ENCODE data around the gene TGFBR2. TPM values are rescaled to one million over a fixed set of nuclear protein-coding genes. Genes with fewer than 3 reads are reported as not detected.

Gene TGFBR2
- total and polyA plus RNA-seq, 10 of the 15 experiments (the other 5 are each of a cell fraction or from before 2014, with no cell fraction given) = 0.02 to 0.98 (median 0.18) TPM; not detected in 1

DNA sequence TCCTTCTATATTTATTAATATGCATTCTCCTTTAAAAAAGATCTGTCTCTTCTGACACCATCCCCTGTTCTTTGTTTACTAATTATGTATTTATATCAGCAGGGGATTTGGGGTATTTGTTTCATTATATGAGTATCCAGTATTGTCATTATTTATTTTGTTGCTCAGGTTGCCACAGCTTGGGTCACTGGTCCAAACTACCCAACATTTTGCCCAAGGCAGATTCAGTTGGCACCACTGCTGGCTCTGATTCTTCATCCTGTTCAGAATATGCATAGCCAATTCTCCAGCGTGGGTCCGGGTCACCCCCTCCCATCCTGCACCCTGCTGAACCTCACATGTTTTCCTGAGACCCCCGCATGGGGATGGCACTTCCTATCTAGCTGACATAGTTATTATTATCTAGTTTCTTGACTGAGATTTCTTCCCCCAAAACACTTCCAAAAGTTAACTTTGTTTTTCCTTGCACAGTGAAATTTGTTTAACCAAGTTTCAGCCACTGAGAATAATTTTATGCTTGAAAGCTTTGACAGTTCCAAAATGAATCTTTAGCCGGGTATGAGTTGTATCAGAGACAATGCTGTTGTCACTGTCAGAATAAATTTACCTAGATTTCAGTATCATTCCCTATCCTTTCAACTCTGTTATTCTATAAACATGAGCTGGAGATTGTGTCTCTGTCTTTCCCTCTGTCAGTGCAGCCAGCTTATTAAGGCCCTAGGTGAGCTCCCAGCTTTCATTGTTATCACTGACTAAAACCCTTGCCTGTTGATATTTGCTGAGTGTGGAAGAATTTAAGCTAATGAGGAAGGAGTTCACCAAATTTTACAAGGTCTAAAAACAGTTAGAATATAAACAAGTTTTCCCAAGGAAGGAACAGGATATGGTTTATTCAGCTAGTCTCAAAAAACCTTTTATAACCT lies 70.3 kb downstream of the TGFBR2 start:
- SMC1A ChIA-PET (ENCODE audit: uncharacterized antibody, unreplicated experiment) = interaction anchor here (0.9 to 1.2 kb wide), 4 partner anchors 9 to 61 kb away, joined by 3 to 4 read pairs (median 3); no protein-coding TSS in a partner anchor
- H2AFZ ChIP-seq (ENCODE audit: control insufficient read depth, low read depth, low read length) = no peak overlapping the region
- POLR2A ChIA-PET = no interaction called here
- no peaks in the 10 kb centered on the region for H3K79me2 ChIP-seq (ENCODE audit: control insufficient read depth, insufficient read depth, low read length)
- 2% methylated on average over 4 of the region's 4 CpGs for WGBS (ENCODE audit: insufficient coverage, insufficient replicate concordance, low lambda C conversion rate, missing lambda C conversion rate)
- no peaks in the 10 kb centered on the region for H3K36me3 ChIP-seq (ENCODE audit: control insufficient read depth in 2 of 2, insufficient read depth in 2 of 2, low read length in 1 of 2)
- no peak for ATAC-seq
- no peaks in the 10 kb centered on the region; a peak in 1 of 4 replicates for H3K27me3 ChIP-seq (replicated peaks in 1 of 2; ENCODE audit: control insufficient read depth in 2 of 2, insufficient read depth in 2 of 2, low read length in 1 of 2)
- H3K9ac ChIP-seq (ENCODE audit: control insufficient read depth, insufficient read depth, low read length) = no peak overlapping the region
- CTCF ChIA-PET = interaction anchor here (1.2 kb wide), 1 partner anchor 18 kb away, joined by 4 read pairs; no protein-coding TSS in a partner anchor
- H3K9me3 ChIP-seq (replicated peaks; ENCODE audit: control insufficient read depth, insufficient read depth, low read length) = no peaks in the 10 kb centered on the region; the same call in 2 of the 3 replicates
- in situ Hi-C loops (cut with MboI) = no loop called here
- FAIRE-seq = no peak
- RAD21 ChIA-PET (ENCODE audit: unreplicated experiment) = interaction anchor here (1.0 kb wide), 1 partner anchor 17 kb away, joined by 3 read pairs; no protein-coding TSS in a partner anchor
- intact Hi-C loops (cut with micrococcal nuclease; ENCODE audit: unreplicated experiment) = no loop called here
- H3K4me2 ChIP-seq (ENCODE audit: control insufficient read depth, insufficient read depth) = no peak overlapping the region
- no peak for DNase-seq (ENCODE audit: low read depth, low spot score)
- H4K20me1 ChIP-seq (ENCODE audit: control insufficient read depth, insufficient read depth) = no peaks in the 10 kb centered on the region
- no TSS peak for BruUV-seq (replicated peaks)
- H3K4me3 ChIP-seq = no peak overlapping the region
- no peaks in the 10 kb centered on the region; the same call in 1 of the 2 replicates for H3K4me1 ChIP-seq (ENCODE audit: control insufficient read depth, insufficient read depth, low read length)
- H3K27ac ChIP-seq (ENCODE audit: control insufficient read depth, insufficient read depth) = no peak overlapping the region
- TF ChIP-seq FOS (IDR thresholded peaks at IDR 0.05; ENCODE audit: borderline replicate concordance, extremely low read depth, insufficient read length) (no peak), POLR2AphosphoS5 (IDR thresholded peaks at IDR 0.05; ENCODE audit: low read length) (no peak), TCF3 (IDR thresholded peaks at IDR 0.05; ENCODE audit: borderline replicate concordance, insufficient read depth, low read depth, low read length) (no peak), ATF7 (IDR thresholded peaks at IDR 0.05; ENCODE audit: low read depth) (no peak), BMI1 (IDR thresholded peaks at IDR 0.05; ENCODE audit: borderline replicate concordance) (no peak), NFXL1 (IDR thresholded peaks at IDR 0.05; ENCODE audit: borderline replicate concordance) (no peak), MXI1 (IDR thresholded peaks at IDR 0.05; ENCODE audit: low read depth, low read length) (no peak), CEBPB (IDR thresholded peaks at IDR 0.05; ENCODE audit: borderline replicate concordance in 1 of 2, low read depth in 2 of 2, low read length in 2 of 2) (no peak), POLR2AphosphoS2 (IDR thresholded peaks at IDR 0.05; ENCODE audit: low read depth, low read length) (no peak), USF2 (IDR thresholded peaks at IDR 0.05; ENCODE audit: borderline replicate concordance, low read depth, low read length) (no peak), FOXM1 (IDR thresholded peaks at IDR 0.05; ENCODE audit: low read depth, low read length) (no peak), IKZF1 (conservative IDR thresholded peaks at IDR 0.05) (no peak), EZH2 (IDR thresholded peaks at IDR 0.05; ENCODE audit: borderline replicate concordance, control insufficient read depth, low read depth, low read length) (no peak), TARDBP (IDR thresholded peaks at IDR 0.05; ENCODE audit: borderline replicate concordance) (no peak)
- TF ChIP-seq, protein P1, sequence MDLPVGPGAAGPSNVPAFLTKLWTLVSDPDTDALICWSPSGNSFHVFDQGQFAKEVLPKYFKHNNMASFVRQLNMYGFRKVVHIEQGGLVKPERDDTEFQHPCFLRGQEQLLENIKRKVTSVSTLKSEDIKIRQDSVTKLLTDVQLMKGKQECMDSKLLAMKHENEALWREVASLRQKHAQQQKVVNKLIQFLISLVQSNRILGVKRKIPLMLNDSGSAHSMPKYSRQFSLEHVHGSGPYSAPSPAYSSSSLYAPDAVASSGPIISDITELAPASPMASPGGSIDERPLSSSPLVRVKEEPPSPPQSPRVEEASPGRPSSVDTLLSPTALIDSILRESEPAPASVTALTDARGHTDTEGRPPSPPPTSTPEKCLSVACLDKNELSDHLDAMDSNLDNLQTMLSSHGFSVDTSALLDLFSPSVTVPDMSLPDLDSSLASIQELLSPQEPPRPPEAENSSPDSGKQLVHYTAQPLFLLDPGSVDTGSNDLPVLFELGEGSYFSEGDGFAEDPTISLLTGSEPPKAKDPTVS (IDR thresholded peaks at IDR 0.05; ENCODE audit: low read depth, low read length) = no peak
- TF ChIP-seq, protein P2, sequence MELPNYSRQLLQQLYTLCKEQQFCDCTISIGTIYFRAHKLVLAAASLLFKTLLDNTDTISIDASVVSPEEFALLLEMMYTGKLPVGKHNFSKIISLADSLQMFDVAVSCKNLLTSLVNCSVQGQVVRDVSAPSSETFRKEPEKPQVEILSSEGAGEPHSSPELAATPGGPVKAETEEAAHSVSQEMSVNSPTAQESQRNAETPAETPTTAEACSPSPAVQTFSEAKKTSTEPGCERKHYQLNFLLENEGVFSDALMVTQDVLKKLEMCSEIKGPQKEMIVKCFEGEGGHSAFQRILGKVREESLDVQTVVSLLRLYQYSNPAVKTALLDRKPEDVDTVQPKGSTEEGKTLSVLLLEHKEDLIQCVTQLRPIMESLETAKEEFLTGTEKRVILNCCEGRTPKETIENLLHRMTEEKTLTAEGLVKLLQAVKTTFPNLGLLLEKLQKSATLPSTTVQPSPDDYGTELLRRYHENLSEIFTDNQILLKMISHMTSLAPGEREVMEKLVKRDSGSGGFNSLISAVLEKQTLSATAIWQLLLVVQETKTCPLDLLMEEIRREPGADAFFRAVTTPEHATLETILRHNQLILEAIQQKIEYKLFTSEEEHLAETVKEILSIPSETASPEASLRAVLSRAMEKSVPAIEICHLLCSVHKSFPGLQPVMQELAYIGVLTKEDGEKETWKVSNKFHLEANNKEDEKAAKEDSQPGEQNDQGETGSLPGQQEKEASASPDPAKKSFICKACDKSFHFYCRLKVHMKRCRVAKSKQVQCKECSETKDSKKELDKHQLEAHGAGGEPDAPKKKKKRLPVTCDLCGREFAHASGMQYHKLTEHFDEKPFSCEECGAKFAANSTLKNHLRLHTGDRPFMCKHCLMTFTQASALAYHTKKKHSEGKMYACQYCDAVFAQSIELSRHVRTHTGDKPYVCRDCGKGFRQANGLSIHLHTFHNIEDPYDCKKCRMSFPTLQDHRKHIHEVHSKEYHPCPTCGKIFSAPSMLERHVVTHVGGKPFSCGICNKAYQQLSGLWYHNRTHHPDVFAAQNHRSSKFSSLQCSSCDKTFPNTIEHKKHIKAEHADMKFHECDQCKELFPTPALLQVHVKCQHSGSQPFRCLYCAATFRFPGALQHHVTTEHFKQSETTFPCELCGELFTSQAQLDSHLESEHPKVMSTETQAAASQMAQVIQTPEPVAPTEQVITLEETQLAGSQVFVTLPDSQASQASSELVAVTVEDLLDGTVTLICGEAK (IDR thresholded peaks at IDR 0.05; ENCODE audit: borderline replicate concordance) = no peak
